Gastroesophageal sphincter (tissue), 3 donors: ENCODE measurements around the gene INPP5D.

Source experiments
- CTCF ChIP-seq, 4 experiments: fragments of 200-600 bp in 2 of 4; fragments of 450-650 bp in 2 of 4; sonication (generic) in 1 of 4; IDR thresholded peaks; one replicate each; pipeline ENCODE4 v1.5.1; 2017 to 2019; ENCODE audit warnings: antibody characterized with exemption in 4 of 4, mild to moderate bottlenecking in 2 of 4, moderate library complexity in 2 of 4
- EP300 ChIP-seq: sonication (generic); formaldehyde crosslinking; IDR thresholded peaks from one replicate; pipeline ENCODE4 v1.6.1; 2017; ENCODE audit warnings: antibody characterized with exemption, mild to moderate bottlenecking
- POLR2A ChIP-seq, 2 donors: fragments of 450-650 bp; IDR thresholded peaks; one replicate each; pipeline ENCODE4 v1.6.1; 2017; ENCODE audit warnings: antibody characterized with exemption in 2 of 2, mild to moderate bottlenecking in 2 of 2, moderate library complexity in 1 of 2

- no peak for TF ChIP-seq CTCF (IDR thresholded peaks at IDR 0.05)
- no peak for TF ChIP-seq EP300
- TF ChIP-seq POLR2A (IDR thresholded peaks at IDR 0.05): no peak
Measured at GRCh38 chr2:233131936-233132720, 72.0 kb downstream of the INPP5D start.
